ENCODE data around the gene BICRAL.
"Not testable (repeated sequence)": the region's sequence is repeated elsewhere in the genome, so short reads cannot be mapped to it uniquely, and the experiment has no call there.

BICRAL gene

DNA sequence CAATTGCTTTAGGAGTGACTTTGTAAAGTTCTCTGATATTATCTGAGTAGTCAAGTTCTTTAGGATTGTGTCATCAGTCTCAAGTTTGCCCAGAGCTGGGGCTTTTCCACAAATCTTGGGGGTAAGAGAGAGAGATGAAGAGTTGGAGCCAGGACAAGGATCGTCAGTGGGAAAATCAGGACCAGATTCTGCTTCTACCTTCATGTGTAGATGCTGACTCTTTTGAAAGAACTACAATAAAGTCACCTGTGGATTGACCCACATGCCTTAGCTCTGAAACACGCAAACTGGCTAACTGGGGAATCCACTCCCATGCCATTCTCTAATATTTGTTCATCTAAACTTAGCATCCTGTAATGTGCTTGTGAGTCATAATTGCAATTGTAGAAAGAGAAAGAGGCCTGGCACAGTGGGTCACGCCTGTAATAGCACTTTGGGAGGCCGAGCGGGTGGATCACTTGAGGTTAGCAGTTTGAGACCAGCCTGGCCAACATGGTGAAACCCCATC, 15.6 kb upstream of the BICRAL start:
- no peak for DNase-seq

DNA sequence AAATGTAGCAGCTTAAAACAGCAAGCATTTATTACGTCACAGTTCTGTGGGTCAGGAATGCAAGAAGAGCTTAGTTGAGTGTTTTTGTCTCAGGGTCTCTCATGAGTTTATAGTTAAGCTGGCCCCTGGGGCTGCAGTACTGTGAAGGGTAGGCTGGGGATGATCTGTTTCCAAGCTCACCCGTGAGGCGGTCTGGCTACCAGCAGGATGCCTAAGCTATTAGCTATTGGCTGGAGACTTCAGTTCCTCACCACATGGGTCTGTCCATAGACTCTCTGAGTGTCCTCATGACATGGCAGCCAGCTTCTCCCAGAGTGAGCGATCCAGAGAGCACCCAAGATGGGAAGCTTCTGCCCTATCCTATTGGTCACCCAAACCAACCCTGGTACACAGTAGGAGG, 12.8 kb upstream of the BICRAL start:
- DNase-seq: no peak

DNA sequence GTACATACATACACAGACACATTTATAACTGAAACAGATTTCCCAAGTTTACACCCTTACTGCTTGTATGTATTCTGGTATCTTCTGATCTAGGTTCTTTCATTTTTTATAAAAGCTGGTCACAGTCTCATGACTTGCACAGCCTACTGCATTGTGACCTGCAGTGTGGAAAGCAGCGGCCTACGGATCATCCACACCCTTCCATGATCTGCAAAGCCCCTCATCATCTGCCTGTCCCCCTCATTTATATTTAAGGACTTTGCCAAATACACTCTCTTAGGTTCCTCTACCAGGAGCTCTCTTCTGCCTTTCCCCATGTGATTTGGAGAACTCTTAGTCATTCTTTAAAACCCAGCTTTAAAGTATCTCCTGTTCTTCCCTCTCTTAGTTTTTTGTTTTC, 12.0 kb upstream of the BICRAL start:
- DNase-seq: no peak

GRCh38 chr6:42771741-42772100, 10.1 kb upstream of the BICRAL start:
- no peak for DNase-seq

- no peak for DNase-seq
Measured at GRCh38 chr6:42774201-42774600, 7.7 kb upstream of the BICRAL start.

DNA sequence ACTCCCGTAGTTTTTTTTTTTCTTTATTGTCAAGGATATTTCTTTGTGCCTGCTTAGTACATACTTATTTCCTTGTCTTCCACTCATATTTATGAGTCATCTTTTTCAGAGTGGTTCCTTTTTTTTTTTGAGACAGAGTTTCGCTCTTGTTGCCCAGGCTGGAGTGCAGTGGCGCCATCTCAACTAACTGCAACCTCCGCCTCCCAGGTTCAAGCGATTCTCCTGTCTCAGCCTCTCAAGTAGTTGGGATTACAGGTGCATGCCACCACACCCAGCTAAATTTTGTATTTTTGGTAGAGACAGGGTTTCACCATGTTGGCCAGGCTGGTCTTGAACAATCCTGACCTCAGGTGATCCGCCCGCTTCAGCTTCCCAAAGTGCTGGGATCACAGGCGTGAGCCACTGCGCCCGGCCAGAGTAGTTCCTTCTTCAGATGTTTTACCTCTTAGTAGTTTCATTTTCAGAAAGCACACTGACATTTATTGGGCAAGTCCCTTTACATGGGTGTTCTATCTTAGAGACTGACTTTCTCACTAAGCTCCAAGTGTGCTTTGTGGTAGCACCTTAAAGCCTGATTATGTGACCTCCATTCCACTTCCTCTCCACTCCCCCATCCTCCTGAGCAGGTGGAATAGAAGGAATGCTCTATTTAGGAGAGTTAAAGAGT, 6.9 kb upstream of the BICRAL start:
- DNase-seq: not testable (repeated sequence)

GRCh38 chr6:42777126-42777822, 4.6 kb upstream of the BICRAL start:
- no peak for DNase-seq

- DNase-seq: no peak
Measured at GRCh38 chr6:42778122-42778521, 3.7 kb upstream of the BICRAL start.

GRCh38 chr6:42779521-42779920, 2.3 kb upstream of the BICRAL start:
- no peak for DNase-seq

DNA sequence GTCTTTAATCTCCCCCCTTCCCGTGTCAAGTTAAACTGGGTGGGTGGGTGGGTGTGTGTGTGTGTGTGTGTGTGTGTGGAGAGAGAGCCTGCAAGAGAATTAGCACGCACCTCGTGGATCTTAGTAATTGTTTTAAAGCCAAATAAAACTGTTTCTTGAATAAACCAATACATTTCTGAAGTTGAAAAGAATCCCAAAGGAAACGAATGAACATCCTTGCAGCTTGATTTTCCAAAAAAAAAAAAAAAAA, 381 bp upstream of the BICRAL start:
- no peak for DNase-seq

DNA sequence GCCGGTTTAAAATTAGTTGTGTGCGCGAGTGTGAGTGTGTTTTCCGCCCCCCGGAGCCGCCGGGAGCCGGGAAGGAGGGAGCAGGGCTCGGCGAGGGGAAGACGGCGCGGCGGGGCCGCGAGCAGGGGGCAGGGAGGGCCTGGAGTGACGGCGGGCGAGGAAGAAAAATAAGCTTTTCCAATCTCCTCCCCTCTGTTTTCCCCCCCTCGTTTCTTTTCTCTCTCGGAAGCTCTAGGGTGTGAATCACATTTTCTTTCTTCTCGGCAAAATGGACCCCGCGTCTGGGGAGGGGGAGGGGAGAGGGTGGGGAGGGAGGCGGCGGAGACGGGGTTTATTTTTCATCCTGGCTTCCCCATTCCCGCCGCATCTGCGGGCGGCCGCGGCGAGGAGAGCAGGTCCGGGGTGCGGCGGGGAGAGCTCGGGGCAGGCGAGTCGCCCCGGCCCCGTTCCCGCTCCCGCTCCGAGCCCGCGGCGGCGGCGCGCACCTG, 881 bp downstream of the BICRAL start:
- DNase-seq: peak; percentile 82

GRCh38 chr6:42783177-42783875, 1.5 kb downstream of the BICRAL start:
- peak; percentile 53 for DNase-seq

- no peak for DNase-seq
Measured at GRCh38 chr6:42783876-42784642, 2.2 kb downstream of the BICRAL start.

DNA sequence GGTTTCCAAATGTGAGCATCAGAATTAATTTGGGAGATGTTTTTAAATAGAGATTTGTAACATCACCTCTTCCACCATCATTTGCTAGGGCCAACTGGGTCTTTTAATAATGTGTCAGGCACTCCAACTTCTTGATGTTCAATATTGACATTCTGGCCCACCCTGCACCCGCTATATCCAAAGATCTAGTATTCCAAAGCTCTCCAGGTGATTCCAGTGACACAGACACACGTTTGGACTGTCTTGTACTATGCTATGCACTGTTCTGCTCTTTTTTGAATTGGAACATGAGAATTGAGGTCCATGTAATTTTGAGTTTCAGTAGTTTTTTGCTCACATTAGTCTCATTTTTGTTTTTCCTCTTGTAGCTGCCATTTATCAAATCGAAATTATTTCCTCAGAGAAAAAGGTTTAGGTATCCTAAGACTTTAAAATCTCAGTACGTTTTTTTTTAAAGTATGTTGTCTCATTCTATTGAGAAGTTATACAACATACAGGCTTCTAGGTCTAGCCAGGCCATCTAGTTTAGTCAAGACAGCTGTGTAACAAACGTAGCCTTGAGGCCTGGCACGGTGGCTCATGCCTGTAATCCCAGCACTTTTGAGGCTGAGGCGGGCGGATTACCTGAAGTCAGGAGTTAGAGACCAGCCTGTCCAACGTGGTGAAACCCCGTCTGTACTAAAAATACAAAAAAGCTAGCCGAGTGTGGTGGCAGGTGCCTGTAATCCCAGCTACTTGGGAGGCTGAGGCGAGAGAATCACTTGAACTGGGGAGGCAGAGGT, 3.1 kb downstream of the BICRAL start:
- DNase-seq: no peak

- no peak for DNase-seq
Measured at GRCh38 chr6:42786525-42786985, 4.7 kb downstream of the BICRAL start.

DNA sequence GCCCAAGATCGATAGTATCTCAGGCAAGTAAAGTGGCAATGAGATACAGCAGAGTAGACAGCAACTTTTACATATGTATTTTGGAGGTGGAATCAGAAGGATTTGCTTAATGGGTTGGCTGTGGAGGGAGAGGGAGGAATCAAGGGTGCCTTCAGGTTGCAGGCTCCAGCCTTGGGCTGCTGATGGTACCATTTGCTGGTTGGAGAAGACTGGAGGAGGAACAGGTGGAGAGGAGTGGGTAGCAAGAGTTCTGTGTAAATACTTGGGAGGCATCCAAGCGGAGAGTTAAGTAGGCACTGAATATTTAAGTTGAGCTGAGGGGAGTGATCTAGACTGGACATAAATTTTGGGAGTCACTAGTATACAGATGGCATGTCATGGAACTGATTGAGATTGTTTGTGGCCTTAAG, 5.2 kb downstream of the BICRAL start:
- no peak for DNase-seq

- DNase-seq: no peak
Measured at GRCh38 chr6:42788671-42789070, 6.8 kb downstream of the BICRAL start.

DNA sequence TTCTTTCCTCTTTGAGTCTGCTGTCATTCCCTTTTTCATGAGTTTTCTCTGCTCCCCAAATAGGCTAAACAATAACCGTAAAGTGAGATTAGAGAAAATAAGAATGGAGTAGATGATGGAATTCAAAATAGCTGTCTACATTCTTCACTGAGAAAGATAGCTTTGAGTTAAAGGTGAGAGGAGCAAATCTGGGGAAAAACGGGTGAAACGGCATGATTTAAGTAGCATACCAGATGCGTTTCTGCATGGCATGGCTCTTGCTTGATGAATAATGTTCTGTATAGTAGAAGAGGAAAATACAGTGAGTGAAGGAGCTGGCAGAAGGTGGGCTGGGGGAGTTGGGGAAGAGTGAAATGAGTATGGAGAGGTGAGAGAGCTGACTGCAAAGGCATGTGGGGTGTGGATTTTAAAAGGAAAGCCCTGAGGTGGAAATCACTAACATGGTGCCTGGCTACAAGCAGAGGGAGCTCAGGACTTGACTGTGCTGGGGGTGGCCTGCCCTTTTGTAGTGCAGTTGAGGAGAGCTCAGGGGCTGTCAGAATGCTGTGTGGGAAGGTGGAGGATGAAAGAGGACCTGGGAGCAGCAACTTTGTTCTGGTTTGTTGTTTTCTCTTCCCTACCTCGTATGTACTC, 8.8 kb downstream of the BICRAL start:
- no peak for DNase-seq

DNA sequence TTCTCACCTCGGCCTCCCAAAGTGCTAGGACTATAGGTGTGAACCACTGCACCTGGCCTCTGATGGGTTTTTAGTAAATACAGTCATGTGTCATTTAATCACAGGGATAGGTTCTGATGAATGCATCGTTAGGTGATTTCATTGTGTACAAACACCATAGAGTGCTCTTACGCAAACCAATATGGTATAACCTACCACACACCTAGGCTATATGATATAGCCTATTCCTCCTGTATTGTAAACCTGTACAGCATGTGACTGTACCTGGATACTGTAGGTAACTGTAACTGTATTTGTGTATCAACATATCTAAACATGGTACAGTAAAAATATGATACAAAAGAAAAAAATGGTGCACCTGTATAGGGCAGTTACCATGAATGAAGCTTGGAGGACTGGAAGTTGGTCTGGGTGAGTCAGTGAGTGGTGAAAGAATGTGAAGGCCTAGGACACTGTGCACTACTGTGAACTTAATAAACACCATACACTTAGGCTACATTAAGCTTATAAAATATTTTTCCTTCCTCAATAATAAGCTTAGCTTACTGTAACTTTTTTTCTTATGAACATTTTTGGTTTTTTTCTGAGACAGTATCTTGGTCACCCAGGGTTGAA, 10.0 kb downstream of the BICRAL start:
- DNase-seq: peak; percentile 77

DNA sequence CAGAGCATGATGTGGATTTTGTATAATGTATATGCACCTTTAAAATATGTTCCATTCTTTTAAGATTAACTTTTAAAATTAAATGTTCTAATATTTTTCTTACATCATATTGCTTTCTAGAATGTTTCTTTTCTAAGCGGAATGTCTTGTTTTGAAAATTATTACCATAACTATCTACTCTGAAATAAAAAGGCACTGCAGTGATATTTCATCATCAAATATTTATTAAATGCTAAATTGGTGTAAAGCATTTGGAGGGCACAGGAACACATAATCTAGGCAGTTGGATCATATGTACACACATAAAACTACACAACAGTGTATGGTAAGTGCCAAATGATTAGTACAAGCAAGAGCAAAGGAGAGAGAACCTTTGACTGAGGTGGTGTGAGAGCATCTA, 13.8 kb downstream of the BICRAL start:
- DNase-seq: no peak

DNA sequence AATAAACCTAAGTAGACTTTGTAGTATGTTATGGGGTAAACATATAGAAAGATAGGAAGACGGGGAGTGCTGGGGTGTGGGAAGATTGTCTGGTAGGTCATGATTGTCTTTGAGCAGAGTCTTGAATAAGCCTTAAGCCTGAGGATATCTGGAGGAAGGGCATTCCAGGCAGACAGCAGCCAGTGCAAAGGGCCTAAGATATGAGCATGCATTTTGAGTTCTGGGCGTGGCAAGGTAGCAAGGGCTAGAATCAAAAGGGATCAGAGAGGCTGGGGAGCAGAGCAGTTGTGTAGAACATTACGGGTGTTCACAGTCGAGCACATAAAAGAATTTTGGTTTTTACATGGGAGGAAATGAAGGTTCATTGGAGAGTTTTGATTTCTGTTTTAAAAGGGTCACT, 14.3 kb downstream of the BICRAL start:
- DNase-seq: no peak

DNA sequence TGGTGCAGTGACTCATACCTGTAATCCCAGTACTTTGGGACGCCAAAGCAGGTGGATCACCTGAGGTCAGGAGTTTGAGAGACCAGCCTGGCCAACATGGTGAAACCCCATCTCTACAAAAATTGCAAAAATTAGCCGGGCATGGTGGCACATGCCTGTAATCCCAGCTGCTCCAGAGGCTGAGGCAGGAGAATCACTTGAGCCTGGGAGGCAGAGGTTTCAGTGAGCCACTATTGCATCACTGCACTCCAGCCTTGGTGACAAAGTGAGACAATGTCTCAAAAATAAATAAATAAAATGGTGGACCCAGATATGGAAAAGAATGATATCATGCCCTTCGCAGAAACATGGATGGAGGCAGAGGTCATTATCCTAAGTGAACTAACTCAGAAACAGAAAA, 15.8 kb downstream of the BICRAL start:
- not testable (repeated sequence) for DNase-seq
